Iris pigment epithelial cell (primary cell): ENCODE measurements around the gene ADD2.
A peak's percentile ranks its signal among the peaks of the same experiment; 100 is the strongest.
"Not testable (repeated sequence)": the region's sequence is repeated elsewhere in the genome, so short reads cannot be mapped to it uniquely, and the experiment has no call there.

ENCODE experiments used
- DNase-seq: peaks from one replicate; pipeline ENCODE4 v3.0.0-alpha.2; 2011; ENCODE audit warnings: low read depth

ADD2 gene

DNA sequence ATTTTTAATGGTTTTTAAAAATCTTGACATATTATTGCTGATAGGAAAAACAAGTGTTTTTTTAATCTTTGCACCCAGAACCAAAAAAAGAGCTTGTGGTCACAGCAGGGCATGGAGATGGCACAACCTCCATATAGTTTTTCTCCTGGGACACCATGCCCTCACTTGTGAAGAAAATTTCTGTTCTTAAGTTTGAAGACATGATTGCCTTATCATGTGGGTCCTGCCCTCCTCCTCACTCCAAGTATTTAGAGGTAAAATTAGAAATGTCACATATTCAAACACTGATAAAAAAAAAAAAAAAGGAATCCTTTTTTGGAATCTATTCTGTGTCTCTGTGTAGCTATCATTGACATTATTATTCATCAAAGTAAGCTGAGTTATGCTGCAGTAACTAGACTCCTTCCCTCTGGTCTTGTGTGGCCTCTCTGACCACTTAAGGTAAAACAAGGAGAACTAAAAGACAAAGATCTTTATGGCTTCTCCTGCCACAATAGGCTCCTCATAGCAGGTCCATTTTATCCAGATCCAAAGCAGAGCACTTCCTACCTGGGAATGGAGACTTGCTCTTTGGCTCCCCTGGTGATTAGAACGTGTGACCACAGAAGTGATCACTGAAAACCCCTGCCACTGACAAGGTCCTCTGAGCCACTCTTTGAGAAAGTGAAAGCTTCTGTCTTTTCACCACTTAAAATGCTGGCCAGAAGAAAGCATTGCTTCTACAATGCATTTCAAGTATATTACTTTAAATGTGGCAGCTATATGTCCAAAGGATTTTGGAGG lies 19.8 kb downstream of the ADD2 start:
- DNase-seq, result no peak

DNA sequence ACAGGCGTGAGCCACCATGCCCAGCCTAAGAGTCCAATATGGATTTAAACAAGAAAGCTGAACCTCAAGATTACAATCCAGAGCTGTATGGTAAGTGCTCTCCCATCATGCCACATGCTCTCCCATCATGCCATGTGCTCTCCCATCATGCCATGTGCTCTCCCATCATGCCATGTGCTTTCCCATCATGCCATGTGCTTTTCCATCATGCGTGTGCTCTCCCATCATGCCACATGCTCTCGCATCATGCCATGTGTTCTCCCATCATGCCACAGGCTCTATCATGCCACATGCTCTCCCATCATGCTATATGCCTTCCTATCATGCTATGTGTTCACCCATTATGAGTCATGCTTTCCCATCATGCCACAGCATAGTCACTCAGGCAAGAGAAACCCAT lies 20.7 kb downstream of the ADD2 start:
- no peak for DNase-seq

DNA sequence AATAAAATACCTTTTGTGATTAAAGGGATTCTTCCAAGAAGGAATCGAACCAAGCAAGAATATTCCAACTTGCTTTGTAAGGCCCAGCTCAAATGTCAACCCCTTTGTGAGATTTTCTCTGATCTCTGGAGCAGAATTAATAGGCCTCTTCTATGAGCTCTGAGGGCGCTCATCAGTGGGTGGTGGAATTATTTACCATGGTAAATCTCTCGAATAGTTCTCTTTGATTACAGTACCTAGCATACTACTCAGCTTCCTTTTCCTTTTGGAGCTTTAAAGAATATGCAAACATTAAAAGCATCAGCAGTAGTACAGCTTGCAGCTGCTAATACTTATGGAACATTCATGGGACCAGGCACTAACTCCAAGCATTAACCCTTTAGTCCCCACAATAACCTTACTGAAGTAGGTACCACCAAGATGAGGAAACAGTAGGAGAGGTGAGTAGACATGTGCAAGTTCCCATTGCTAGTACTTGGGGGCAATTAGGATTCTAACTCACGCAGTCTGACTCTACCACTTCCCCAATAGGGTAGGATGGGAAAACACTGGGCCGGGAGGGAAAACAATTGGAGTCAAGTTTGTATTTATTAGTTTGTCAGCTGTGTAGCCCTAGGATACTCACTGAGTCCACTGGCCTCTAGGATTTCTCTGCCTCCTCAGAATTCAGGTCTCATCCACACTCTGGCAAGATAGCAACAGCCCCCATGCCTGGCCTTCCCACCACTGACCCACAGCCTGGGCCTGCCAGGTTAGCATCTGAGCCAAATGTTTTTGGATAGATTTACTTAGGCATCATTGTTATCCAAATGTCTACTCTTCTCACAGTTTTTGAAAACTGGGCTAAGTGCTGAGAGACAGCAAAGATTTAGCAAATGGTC lies 21.7 kb downstream of the ADD2 start:
- no peak for DNase-seq

DNA sequence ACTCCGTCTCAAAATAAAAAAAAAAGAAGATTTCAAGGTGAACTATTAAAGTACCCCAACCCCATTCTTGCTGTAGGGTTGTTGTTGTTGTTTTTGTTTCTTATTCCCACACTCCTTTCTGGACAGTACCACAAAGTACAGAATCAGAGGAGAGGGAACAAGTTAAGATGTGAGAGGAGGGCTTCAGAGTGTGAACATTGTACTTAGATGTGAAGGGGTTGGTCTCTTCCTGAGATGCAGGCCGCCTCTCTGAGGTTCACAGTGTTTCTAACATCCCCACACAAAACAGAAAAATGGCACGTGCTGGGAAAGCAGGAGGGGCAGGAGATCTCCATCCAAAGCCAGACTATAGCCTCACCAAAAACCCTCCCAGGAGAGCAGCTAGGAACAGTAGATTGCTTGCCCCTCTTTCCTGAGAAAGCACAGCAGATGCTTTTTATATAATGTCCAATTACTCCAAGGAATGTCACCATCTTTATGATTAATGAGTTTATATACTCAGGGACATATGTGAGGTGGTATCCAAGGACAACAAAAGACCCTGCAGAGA lies 22.6 kb downstream of the ADD2 start:
- DNase-seq, result no peak

DNA sequence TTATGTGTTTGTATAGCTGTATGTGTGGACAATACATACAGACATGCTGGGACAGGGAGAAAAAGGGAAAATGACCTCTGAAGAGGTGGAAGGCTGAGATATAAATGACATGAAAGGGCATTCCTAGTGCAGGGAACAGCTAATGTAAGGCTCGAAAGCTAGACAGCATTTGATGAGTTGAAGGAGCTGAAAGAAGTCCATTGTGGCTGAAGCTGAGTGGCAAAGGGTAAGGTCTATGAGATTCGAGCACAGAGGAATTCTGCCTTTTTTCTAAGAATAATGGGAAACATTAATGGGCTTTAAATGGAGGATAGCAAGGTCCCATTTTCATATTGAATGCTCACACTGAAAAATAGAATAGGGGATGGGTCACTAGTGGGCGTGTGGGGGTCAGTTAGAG lies 23.6 kb downstream of the ADD2 start:
- DNase-seq, result no peak

DNA sequence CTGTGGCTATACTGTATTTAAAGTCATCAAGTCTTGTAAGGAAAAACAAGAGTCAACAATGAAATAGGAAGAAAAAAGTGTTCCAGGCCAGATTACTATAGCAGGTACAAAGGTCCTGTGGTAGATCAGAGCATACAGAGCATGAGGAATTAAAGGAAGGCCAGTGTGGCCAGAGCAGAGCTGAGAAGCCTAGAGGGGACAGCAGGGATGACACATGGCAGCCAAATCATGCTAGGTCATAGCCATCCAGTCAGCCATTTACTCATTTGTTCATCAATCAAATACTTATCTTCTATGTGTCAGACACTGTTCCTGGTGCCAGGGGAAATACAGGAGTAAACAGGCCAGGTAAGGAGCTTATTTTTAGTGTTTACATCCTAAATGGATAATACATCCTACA lies 24.3 kb downstream of the ADD2 start:
- no peak for DNase-seq

DNA sequence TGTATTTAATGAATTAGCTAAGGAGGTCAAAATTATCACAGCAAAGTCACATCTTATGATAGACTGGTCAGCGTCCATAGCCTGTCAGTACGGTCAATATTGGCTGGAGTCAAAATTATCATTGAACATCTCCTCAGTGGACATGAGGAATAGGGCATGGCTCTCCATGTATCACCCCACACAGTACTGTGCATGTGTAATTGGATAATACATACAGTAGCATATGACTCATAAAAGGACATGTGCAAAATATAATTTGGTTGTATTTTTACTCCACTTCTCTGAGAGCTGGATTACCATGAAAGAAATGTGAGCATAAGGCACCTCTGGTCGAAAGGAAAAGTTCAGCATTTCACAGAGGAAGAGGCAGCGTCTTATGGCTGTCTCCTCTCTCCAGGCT lies 24.9 kb downstream of the ADD2 start:
- no peak for DNase-seq

DNA sequence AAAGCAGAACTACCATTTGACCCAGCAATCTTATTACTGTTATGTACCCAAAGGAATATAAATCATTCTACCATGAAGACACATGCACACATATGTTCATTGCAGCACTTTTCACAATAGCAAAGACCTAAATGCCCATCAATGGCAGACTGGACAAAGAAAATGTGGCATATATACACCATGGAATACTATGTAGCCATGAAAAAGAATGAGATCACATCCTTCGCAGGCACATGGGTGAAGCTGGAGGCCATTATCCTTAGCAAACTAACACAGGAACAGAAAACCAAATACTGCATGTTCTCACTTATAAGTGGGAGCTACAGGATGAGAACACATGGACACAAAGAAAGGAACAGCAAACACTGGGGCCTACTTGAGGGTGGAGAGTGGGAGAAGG lies 28.5 kb downstream of the ADD2 start:
- not testable (repeated sequence) for DNase-seq

DNA sequence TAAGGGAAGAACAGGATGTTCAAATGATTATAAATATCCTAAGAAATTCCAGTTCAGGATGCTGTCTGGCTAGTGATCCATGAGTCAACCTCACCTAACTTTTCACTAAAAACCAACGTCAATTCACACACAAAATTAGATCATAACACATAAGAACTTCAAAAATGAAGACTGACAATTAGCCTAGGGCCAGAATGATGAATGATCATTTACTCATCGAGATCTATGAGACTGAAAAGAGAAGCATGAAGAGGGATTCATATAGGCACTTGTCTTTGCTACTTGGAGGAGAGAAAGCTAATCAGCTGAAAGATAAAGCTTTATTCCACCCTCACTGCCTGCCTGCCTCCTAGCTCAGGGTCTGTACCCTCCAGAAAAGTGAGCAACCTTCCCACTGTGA lies 29.8 kb downstream of the ADD2 start:
- no peak for DNase-seq

DNA sequence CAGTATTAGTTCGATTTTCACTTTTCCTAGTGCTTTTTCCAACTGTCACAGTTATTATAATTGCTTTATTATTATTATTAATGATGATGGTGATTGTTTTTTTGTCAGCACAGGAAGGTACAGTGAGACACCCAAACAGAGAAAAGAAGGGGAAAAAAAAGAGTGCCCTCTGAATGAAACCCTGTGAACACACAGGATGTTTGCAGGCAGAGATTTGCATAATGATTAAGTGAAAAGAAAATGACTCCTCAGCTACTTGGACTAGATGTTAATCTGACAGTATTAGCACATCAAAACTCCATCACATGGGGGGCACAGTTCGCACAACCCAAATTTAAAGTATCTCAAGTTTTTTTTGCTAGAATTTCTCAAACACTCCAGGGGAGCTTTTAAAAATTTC lies 32.9 kb downstream of the ADD2 start:
- DNase-seq, result no peak

DNA sequence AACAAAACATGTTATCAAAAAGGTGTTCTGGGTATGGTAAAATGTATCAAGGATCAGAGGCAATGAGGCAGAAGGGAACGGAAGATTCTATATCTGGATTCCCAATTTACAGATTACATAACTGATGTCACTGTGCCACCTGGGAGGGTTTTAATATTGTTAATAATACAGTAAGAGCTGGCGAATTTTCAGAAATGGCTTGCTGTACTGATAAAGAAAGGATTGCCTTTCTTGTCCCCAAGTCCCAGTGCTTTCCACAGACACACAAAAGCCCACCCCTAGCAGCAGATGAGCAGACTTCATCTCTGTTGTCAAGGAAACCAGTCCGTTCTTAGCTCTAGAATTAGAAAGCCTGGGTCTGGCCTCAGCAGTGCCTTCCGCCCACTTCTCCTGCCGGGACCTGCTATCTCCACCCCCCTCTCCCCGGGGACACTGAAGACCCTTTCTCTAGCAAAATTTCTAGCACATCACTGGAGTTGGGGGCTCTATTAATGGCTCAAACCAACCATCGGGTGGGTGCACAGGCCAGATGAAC lies 34.3 kb downstream of the ADD2 start:
- no peak for DNase-seq

DNA sequence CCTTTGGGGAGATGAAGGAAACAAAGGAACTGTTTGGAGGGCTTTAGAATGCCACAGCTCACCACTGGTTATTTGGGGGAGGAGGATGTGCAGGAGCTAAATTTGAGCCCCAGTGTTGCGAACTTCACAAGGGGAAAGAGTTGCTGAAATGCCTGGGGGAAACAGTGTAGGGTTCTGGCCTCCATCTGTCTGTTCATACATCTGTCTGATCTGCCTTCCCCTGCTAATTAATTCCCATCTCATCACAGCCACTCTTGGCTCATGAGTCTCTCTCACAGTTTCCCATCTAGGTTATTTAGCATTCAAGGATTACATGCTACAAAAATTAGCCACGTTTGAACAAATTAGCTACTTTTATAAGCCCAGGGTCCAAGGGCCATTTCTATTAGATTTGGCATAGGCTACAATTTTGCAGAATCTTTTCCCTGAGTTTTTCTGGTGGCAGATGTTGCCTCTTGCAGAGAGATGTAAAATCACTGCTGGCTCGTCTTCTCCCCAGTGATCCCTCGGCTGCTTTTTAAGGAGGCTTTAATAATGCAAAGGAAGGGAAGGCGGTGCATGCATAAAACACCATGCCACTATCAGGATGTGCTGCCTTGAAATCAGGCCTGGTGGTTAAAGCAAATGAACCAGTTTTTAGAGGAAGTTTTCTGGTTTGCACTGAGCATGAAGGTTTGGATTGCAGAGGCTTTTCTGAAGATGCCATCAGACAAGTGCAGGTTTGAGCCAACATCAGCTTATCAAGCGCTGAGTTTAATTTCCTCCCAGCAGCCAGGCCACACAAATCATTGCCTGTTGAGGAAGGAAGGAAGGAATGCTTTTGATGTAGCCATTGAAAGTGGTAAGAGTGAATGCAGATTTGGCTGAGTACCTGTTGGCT lies 35.0 kb downstream of the ADD2 start:
- DNase-seq, result no peak

DNA sequence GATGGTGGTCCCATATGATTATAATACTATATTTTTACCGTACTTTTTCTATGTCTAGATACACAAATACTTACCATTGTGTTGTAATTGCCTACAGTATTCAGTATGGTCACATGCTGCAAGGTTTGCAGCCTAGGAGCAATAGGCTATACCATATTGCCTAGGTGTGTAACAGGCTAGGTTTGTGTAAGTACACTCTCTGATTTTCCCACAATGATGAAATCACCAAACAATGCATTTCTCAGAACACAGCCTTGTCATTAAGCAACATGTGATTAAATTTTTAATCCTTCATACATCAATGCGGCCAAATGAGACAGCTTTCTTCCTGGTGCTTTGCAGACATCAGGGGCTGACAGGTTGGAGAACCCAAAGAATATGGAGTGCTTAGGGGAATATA lies 37.3 kb downstream of the ADD2 start:
- DNase-seq, result no peak

DNA sequence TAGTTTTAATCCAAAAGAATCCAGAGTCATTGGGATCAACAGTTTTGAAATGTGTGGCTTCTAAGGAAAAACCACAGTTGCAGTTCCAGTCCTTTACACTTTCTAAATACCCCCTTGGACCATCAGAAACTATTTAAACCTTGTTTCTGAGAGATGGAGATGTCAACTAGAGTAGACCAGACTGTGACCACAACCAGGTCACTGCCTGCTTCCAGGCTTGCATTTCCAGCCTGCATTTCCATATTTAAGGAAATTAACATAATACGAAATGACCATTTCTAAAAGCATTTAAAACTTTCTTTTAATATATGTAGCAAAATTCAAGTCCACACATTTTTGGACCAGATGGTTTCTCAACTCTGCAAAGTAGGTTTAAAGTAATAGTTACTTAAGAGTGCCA lies 38.4 kb downstream of the ADD2 start:
- no peak for DNase-seq

DNA sequence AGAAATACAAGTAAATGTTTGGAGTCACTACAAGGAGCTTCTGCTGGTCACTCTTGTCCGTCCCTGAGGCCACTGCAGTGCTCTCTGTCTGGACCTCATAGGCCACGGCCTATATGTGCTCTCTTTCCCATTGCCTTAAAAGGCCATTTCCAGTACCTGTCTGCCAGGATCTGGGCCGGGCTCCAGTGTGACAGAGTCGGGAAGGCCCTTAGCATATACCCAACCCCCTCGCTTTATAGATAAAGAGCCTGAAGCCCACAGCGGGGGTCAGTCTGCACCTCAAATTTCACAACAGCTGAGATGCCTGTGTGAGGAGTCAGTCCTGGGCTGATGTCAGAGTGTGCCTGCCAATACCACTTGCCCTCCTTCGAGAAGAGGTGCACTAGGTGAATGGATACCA lies 39.9 kb downstream of the ADD2 start:
- DNase-seq, result no peak

DNA sequence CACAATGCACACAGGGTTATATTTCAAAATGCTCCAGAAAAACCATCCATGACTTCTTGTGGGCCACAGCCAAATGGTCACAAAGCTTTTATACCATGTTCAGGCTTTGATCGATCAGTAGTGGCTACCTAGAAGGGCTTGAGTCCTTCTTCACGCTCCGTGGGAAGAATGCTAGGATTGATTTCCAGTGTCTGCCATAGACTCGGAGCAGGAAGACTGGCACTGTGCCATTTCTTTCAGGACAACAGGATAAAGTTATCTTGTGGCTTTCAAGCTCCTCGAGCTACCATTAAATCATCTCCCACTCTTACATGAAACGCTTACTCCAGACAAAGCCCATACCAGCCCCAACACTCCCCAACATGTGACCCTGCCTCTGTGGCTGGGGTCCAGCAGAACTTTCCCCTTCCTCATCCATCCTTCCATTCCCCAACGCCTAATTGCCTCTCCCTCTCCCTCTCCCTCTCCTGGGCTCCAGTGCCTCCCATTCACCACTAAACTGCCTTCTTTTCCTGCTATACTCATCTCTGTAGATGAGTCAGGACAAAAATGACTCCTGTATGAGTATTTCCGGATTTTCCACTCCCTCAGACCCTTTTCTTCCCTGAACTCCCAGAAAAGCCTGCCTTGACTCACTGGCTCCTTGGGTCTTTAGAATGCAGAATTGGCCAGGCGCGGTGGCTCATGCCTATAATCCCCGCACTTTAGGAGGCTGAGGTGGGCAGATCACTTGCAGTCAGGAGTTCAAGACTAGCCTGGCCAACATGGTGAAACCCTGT lies 40.9 kb downstream of the ADD2 start:
- peak; percentile 11 for DNase-seq

DNA sequence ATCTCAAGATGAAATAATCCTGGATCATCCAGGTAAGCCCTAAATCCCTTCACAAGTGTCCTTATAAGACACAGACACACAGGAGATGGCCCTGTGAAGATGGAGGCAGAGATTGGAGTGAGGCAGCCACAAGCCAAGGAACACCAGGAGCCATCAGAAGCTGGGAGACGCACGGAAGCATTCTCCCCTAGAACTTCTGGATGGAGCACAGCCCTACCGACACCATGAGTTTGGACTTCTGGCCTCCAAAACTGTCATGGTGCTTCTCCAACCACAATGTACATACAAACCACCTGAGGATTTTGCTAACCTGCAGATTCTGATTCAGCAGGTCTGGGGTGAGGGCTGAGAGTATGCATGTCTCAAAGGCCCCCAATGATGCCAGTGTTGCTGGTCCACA lies 42.5 kb downstream of the ADD2 start:
- no peak for DNase-seq

DNA sequence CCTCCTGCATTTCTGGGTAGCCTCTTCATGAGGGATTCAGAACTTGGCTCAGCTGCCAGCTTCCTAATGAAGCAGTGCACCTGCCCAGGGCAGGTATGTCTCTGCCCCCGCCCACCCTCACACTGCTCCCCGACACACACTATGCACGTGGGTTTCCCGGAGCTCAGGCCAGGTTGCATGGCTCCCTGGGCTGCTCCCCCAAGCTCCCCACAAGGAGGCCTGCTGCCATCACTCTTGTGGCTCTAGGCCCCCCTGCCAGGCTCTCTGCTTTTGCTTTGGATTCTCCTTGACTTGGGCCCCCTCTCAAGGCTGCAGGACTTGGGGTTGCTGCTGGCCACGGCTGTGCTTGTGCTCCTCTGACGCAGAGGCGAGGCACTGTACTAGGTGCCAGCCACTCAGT lies 43.6 kb downstream of the ADD2 start:
- no peak for DNase-seq

DNA sequence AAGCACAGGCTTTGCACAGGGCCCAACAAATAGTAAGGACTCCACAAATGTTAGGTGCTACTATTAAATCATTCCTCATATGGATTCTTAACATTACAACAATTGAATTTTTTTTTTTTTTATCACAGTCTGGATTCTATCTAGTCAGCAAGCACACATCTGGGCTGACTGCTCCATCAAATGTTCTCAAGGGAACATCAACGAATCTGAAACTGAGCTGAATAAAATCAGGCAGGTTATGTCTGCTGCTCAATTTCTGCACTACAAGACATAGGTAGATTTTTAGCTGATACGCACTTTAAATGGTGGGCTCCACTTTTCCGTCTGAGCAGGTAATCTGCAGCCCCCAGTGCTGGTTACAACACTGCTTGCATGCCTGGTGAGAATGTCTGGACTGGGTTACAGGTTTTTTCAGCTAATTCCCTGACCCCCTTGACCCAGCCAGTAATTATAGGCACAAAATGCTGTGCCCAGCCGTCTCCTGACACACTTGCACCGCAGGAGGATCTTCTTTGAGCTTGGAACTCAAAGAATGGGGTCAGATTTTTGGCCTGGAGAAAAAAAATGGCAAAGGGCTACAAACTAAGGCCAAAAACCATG lies 44.6 kb downstream of the ADD2 start:
- no peak for DNase-seq

DNA sequence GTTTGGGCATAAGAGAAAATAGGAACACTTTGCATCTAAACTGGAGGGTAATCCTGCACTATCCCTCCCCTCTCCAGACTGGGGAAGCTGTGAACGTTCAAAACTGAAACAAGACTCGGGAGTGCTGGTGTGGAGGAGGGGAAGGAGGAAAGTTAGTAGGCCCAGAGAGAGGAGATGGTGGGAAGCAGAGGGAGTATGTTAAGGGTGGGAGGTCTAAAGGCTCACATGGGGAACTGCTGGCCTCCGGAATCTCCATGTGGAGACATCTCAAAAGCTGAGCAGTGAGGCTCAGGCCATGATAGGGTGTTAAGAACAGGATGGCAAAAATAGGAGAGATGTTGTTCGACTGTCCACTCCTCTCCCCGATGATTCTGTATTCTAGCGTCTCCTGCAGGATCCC lies 47.9 kb downstream of the ADD2 start:
- no peak for DNase-seq

DNA sequence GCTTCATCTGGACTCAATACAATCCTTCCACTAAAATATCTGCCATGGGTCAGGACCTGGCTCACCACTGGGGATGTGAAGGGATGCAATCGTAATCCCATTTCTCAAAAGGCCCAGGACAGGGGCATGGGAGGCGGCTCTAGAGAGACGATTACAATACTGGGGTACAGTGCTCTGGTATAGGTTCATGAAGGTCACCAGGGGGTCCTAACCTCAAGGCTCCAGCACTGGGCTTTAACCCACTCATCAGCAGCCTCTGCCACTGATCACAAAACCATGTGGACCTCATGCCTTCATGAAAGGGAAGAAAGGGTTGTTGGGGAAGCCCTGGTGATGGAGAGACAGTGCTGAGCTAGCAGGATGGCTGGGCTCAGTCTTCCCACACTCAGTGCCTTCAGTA lies 48.8 kb downstream of the ADD2 start:
- no peak for DNase-seq
